SK-N-SH (cell line): ENCODE data around the gene PPARD. TPM values are rescaled to one million over a fixed set of nuclear protein-coding genes. Genes with fewer than 3 reads are reported as not detected.

ENCODE experiments used
- CTCF ChIA-PET: fragments of 300-600, 350-600 bp; formaldehyde crosslinking; extraction: SDS; loops from one replicate; lab custom pipeline; 2021; lab: Yijun Ruan, JAX
- POLR2A ChIA-PET: fragments of 350-600 bp; sonication (Branson Sonifier 250); formaldehyde crosslinking; extraction: SDS; loops from one replicate; lab custom pipeline; 2020; ENCODE audit warnings: antibody characterized with exemption, inconsistent platforms; lab: Yijun Ruan, JAX
- DNase-seq: peaks from one replicate; pipeline ENCODE4 v3.0.0; 2012
- H2AFZ ChIP-seq: fragments of 200-600 bp; sonication (generic); 2 replicates; pipeline ENCODE4 v1.8.1; 2016; ENCODE audit warnings: antibody characterized with exemption, mild to moderate bottlenecking, low read depth
- H3F3A ChIP-seq: fragments of 200-600 bp; sonication (generic); replicated peaks from 2 replicates; pipeline ENCODE3; 2016; ENCODE audit warnings: antibody characterized with exemption, mild to moderate bottlenecking; ENCODE audit not compliant: insufficient read depth
- H3K27ac ChIP-seq, 2 experiments: fragments of 200-500 bp in 1 of 2; fragments of 200-600 bp in 1 of 2; sonication (Bioruptor generic) in 1 of 2; sonication (generic), shearing (Covaris generic) in 1 of 2; 2 replicates each; pipeline versions ENCODE4 v1.5.1 to v1.6.1; 2014 to 2016; ENCODE audit warnings: low read depth in 2 of 2, inconsistent platforms in 1 of 2, low read length in 1 of 2, mild to moderate bottlenecking in 1 of 2, mixed read lengths in 1 of 2
- H3K27me3 ChIP-seq: fragments of 200-600 bp; sonication (generic), shearing (Covaris generic); 2 replicates; pipeline ENCODE4 v1.6.1; 2016; ENCODE audit warnings: mixed run types; ENCODE audit not compliant: insufficient read depth
- H3K36me3 ChIP-seq, 2 experiments: fragments of 200-500 bp in 1 of 2; fragments of 200-600 bp in 1 of 2; sonication (Bioruptor generic) in 1 of 2; sonication (generic) in 1 of 2; replicated peaks in 1 of 2; 2 replicates each; pipeline versions ENCODE3 to v1.5.1; 2014 to 2016; ENCODE audit warnings: low read length in 1 of 2, mild to moderate bottlenecking in 1 of 2; ENCODE audit not compliant: insufficient read depth in 2 of 2, control insufficient read depth in 1 of 2
- H3K4me1 ChIP-seq, 2 experiments: fragments of 200-500 bp in 1 of 2; fragments of 200-600 bp in 1 of 2; sonication (Bioruptor generic) in 1 of 2; sonication (generic), shearing (Covaris generic) in 1 of 2; 2 replicates each; pipeline versions ENCODE4 v1.5.1 to v1.6.1; 2014 to 2016; ENCODE audit warnings: low read depth in 1 of 2, low read length in 1 of 2, mixed run types in 1 of 2; ENCODE audit not compliant: insufficient read depth in 2 of 2, control insufficient read depth in 1 of 2
- H3K4me2 ChIP-seq: fragments of 200-600 bp; sonication (generic), shearing (Covaris generic); 2 replicates; pipeline ENCODE4 v1.6.1; 2017; ENCODE audit warnings: mixed run types
- H3K4me3 ChIP-seq, 2 experiments: fragments of 200-500 bp in 1 of 2; fragments of 200-600 bp in 1 of 2; sonication (Bioruptor generic) in 1 of 2; sonication (generic), shearing (Covaris generic) in 1 of 2; 2 replicates each; pipeline versions ENCODE4 v1.5.1 to v1.8.1; 2014 to 2016; ENCODE audit warnings: low read depth in 2 of 2, inconsistent platforms in 1 of 2, low read length in 1 of 2, mild to moderate bottlenecking in 1 of 2, mixed read lengths in 1 of 2, moderate library complexity in 1 of 2
- H3K79me2 ChIP-seq: fragments of 200-600 bp; sonication (generic); 2 replicates; pipeline ENCODE4 v1.8.1; 2017; ENCODE audit warnings: mild to moderate bottlenecking; ENCODE audit not compliant: insufficient read depth
- H3K9ac ChIP-seq: fragments of 200-600 bp; sonication (generic); 2 replicates; pipeline ENCODE4 v1.6.1; 2017; ENCODE audit warnings: mixed run types
- H3K9me2 ChIP-seq: fragments of 200-600 bp; sonication (generic); 2 replicates; pipeline ENCODE4 v1.6.1; 2017; ENCODE audit warnings: mixed run types
- H3K9me3 ChIP-seq: fragments of 200-600 bp; sonication (generic); 2 replicates; pipeline ENCODE4 v1.6.1; 2017; ENCODE audit warnings: mixed run types, mild to moderate bottlenecking, moderate library complexity
- H4K20me1 ChIP-seq: fragments of 200-600 bp; sonication (generic); 2 replicates; pipeline ENCODE4 v1.6.1; 2017; ENCODE audit warnings: mild to moderate bottlenecking, mixed run types; ENCODE audit not compliant: insufficient read depth
- ELF1 ChIP-seq: IDR thresholded peaks from 2 replicates; pipeline ENCODE4 v1.4.0; 2012
- EP300 ChIP-seq, 2 experiments: IDR thresholded peaks; 2 replicates each; pipeline versions ENCODE4 v1.4.0 to v1.6.1; 2012; ENCODE audit warnings: borderline replicate concordance in 1 of 2, low read depth in 1 of 2, low read length in 1 of 2
- EZH2phosphoT487 ChIP-seq: fragments of 200-600 bp; sonication (generic); IDR thresholded peaks from 2 replicates; pipeline ENCODE4 v1.6.1; 2017; ENCODE audit warnings: low read depth, mixed run types, mild to moderate bottlenecking, antibody characterized with exemption, moderate library complexity, borderline replicate concordance
- FOSL2 ChIP-seq: IDR thresholded peaks from 2 replicates; pipeline ENCODE4 v1.4.0; 2012; ENCODE audit warnings: low read depth, mild to moderate bottlenecking, moderate library complexity, borderline replicate concordance
- GATA2 ChIP-seq: sonication (generic); formaldehyde crosslinking; IDR thresholded peaks from 2 replicates; pipeline ENCODE4 v1.5.0; 2020; ENCODE audit warnings: mild to moderate bottlenecking, missing genetic modification reagents
- JUND ChIP-seq: IDR thresholded peaks from 2 replicates; pipeline ENCODE4 v1.4.0; 2012
- NFIC ChIP-seq: IDR thresholded peaks from 2 replicates; pipeline ENCODE4 v1.4.0; 2012; ENCODE audit warnings: borderline replicate concordance
- NRF1 ChIP-seq: IDR thresholded peaks from 2 replicates; pipeline ENCODE4 v1.6.1; 2012; ENCODE audit warnings: low read depth, mild to moderate bottlenecking, low read length
- POLR2AphosphoS5 ChIP-seq: IDR thresholded peaks from 2 replicates; pipeline ENCODE4 v1.6.1; 2012; ENCODE audit warnings: low read depth, low read length
- RXRA ChIP-seq: IDR thresholded peaks from 2 replicates; pipeline ENCODE4 v1.4.0; 2012; ENCODE audit warnings: low read depth, mild to moderate bottlenecking, borderline replicate concordance
- SIN3A ChIP-seq: IDR thresholded peaks from 2 replicates; pipeline ENCODE4 v1.6.1; 2012; ENCODE audit warnings: low read depth, mild to moderate bottlenecking, low read length, moderate library complexity, borderline replicate concordance
- TAF1 ChIP-seq: IDR thresholded peaks from 2 replicates; pipeline ENCODE4 v1.6.1; 2012; ENCODE audit warnings: low read depth, mild to moderate bottlenecking, low read length, moderate library complexity, borderline replicate concordance
- TCF12 ChIP-seq: IDR thresholded peaks from 2 replicates; pipeline ENCODE4 v1.4.0; 2012
- WGBS: methylation state at CpG from one replicate; pipeline ENCODE4 v1.1.6; 2017; ENCODE audit warnings: low lambda C conversion rate; 5-methylcytosine and 5-hydroxymethylcytosine counted together
- polyA plus RNA-seq, 3 experiments: library from polyadenylated mRNA; depleted of rRNA; stranded (reverse); fragments of >200 nt; gene quantifications; 2 replicates each; pipeline ENCODE4 v1.2.3, GENCODE V29; 2012
- TF ChIP-seq, protein P1 (sequence below): IDR thresholded peaks from 2 replicates; pipeline ENCODE4 v1.6.1; 2012; ENCODE audit warnings: mild to moderate bottlenecking, low read depth, low read length, moderate library complexity
- TF ChIP-seq, protein P2 (sequence below): fragments of 200-600 bp; sonication (generic); IDR thresholded peaks from 2 replicates; pipeline ENCODE4 v1.6.1; 2017; ENCODE audit warnings: antibody characterized with exemption, mild to moderate bottlenecking, moderate library complexity
- TF ChIP-seq, protein P3 (sequence below): IDR thresholded peaks from 2 replicates; pipeline ENCODE4 v1.4.0; 2012; ENCODE audit warnings: low read depth
- TF ChIP-seq, protein P4 (sequence below): IDR thresholded peaks from 2 replicates; pipeline ENCODE4 v1.4.0; 2012; ENCODE audit warnings: low read depth, borderline replicate concordance

The PPARD gene
- polyA plus RNA-seq, 1 of the 3 experiments (the other 2 are of a cell fraction), result 13.3 TPM

DNA sequence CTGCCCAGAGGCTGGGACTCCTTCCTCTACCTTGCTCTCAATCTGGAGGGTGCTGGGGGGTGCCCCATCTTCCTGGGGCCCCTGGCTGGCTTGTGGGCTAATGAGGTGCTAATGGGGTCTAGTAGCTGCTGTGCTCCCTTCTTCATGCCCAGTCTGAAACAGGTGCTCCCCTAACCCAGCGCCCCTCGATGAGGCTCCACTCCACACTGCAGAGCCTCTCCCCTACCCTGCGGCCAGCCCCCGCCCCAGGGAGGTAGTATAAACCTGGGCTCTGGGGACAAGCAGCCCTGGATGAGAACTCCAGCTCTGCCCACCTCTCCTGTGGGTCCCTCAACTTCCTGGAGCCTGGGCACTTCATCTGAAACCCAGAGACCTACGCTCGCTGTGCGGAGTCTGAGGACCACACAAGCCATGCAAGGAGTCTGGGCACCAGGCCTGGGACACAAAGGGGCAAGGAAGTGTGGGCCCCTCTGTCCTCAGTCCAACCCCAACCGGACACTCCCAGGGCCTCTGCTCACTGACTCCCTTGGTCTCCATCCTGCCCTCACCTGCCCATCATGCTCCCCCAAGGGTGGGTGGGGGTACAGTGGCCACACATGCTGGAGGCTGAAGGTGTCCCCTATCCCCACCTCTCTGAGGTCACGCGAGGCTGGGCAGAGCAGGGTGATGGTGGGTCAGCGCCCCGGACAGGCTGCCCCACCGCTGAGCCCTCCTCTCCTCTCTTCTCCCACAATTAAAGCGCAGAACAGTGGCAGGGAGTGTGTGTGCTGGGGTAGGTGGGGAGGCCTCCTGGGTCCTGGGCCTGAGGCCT is 132.0 kb downstream of the PPARD start (continued):
- TF ChIP-seq EP300 (IDR thresholded peaks at IDR 0.05; ENCODE audit: borderline replicate concordance in 1 of 2, low read depth in 1 of 2, low read length in 1 of 2) (no peak), RXRA (no peak), TAF1 (no peak), NRF1 (no peak), ELF1 (no peak)
- TF ChIP-seq, protein P1, sequence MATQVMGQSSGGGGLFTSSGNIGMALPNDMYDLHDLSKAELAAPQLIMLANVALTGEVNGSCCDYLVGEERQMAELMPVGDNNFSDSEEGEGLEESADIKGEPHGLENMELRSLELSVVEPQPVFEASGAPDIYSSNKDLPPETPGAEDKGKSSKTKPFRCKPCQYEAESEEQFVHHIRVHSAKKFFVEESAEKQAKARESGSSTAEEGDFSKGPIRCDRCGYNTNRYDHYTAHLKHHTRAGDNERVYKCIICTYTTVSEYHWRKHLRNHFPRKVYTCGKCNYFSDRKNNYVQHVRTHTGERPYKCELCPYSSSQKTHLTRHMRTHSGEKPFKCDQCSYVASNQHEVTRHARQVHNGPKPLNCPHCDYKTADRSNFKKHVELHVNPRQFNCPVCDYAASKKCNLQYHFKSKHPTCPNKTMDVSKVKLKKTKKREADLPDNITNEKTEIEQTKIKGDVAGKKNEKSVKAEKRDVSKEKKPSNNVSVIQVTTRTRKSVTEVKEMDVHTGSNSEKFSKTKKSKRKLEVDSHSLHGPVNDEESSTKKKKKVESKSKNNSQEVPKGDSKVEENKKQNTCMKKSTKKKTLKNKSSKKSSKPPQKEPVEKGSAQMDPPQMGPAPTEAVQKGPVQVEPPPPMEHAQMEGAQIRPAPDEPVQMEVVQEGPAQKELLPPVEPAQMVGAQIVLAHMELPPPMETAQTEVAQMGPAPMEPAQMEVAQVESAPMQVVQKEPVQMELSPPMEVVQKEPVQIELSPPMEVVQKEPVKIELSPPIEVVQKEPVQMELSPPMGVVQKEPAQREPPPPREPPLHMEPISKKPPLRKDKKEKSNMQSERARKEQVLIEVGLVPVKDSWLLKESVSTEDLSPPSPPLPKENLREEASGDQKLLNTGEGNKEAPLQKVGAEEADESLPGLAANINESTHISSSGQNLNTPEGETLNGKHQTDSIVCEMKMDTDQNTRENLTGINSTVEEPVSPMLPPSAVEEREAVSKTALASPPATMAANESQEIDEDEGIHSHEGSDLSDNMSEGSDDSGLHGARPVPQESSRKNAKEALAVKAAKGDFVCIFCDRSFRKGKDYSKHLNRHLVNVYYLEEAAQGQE, result no peak

DNA sequence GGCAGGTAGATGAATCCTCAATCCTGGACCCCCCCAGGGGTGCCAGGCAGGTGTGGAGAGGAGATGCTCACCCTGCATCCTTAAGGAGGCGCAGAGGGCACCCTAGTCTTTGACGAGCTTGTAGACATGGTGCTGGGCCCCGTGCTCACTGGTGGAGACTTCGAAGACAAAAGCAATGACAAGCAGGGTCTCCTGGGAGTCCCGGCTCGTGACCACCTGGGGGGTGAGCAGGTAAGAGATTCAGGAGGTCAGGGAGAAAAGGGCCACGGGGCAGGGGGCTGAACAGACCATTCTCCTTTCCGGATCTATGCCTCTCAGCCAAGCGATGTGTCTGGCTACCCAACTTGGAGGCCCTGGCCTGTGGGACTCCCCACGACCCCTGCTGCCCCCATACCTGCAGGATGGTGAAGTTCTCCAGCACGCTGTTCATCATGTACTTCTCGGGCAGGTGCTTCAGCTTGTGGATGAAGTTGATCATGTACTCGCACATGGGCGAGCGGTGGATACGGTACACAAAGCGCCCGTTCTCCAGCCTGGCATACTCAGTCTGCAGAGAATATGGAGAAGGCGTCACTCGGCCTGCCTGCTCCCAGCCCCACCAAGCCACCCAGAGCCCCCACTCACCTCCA is 132.7 kb downstream of the PPARD start:
- Histone ChIP-seq H3K36me3 (peaks cover 22% of the 10 kb centered on the region in 2 experiments), H3K4me1 (peaks cover 16 to 19% of the 10 kb centered on the region in 2 experiments; a peak in 3 of 4 replicates), H3K4me2 (no peak overlapping the region), H3K27me3 (no peaks in the 10 kb centered on the region), H4K20me1 (peaks cover 32% of the 10 kb centered on the region), H3K27ac (no peak overlapping the region), H3K9ac (no peak overlapping the region), H3F3A (peaks cover 37% of the 10 kb centered on the region), H2AFZ (no peak overlapping the region), H3K9me3 (no peaks in the 10 kb centered on the region), H3K9me2 (no peaks in the 10 kb centered on the region), H3K4me3 (no peak overlapping the region), H3K79me2 (peaks cover 19% of the 10 kb centered on the region)
- ChIA-PET CTCF (no interaction called here), POLR2A (interaction anchor here (1.7 kb wide), 1 partner anchor 17 kb away, joined by 6 read pairs; no protein-coding TSS in a partner anchor)
- no peak for DNase-seq
- 93% methylated on average over 14 of the region's 20 CpGs for WGBS
- TF ChIP-seq, protein P2, sequence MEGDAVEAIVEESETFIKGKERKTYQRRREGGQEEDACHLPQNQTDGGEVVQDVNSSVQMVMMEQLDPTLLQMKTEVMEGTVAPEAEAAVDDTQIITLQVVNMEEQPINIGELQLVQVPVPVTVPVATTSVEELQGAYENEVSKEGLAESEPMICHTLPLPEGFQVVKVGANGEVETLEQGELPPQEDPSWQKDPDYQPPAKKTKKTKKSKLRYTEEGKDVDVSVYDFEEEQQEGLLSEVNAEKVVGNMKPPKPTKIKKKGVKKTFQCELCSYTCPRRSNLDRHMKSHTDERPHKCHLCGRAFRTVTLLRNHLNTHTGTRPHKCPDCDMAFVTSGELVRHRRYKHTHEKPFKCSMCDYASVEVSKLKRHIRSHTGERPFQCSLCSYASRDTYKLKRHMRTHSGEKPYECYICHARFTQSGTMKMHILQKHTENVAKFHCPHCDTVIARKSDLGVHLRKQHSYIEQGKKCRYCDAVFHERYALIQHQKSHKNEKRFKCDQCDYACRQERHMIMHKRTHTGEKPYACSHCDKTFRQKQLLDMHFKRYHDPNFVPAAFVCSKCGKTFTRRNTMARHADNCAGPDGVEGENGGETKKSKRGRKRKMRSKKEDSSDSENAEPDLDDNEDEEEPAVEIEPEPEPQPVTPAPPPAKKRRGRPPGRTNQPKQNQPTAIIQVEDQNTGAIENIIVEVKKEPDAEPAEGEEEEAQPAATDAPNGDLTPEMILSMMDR, result no peak
- TF ChIP-seq GATA2 (CRISPR knock-in tag) (no peak), NRF1 (no peak), NFIC (no peak), JUND (no peak), FOSL2 (no peak), EZH2phosphoT487 (no peak), SIN3A (no peak), TCF12 (no peak), EP300 (IDR thresholded peaks at IDR 0.05; ENCODE audit: borderline replicate concordance in 1 of 2, low read depth in 1 of 2, low read length in 1 of 2) (no peak), POLR2AphosphoS5 (no peak), ELF1 (no peak)
- TF ChIP-seq, protein P3, sequence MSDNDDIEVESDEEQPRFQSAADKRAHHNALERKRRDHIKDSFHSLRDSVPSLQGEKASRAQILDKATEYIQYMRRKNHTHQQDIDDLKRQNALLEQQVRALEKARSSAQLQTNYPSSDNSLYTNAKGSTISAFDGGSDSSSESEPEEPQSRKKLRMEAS, result no peak
- TF ChIP-seq, protein P1, result no peak
- TF ChIP-seq, protein P4, sequence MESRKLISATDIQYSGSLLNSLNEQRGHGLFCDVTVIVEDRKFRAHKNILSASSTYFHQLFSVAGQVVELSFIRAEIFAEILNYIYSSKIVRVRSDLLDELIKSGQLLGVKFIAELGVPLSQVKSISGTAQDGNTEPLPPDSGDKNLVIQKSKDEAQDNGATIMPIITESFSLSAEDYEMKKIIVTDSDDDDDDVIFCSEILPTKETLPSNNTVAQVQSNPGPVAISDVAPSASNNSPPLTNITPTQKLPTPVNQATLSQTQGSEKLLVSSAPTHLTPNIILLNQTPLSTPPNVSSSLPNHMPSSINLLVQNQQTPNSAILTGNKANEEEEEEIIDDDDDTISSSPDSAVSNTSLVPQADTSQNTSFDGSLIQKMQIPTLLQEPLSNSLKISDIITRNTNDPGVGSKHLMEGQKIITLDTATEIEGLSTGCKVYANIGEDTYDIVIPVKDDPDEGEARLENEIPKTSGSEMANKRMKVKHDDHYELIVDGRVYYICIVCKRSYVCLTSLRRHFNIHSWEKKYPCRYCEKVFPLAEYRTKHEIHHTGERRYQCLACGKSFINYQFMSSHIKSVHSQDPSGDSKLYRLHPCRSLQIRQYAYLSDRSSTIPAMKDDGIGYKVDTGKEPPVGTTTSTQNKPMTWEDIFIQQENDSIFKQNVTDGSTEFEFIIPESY, result no peak
